H9 (cell line): ENCODE results near the gene AP3D1. TPM values are rescaled to one million over a fixed set of nuclear protein-coding genes. Genes with fewer than 3 reads are reported as not detected.
"Not testable (repeated sequence)": the region's sequence is repeated elsewhere in the genome, so short reads cannot be mapped to it uniquely, and the experiment has no call there.

ENCODE experiments used
- DNase-seq: peaks from one replicate; pipeline ENCODE4 v3.0.0-alpha.2; 2017
- H2AFZ ChIP-seq: one replicate; pipeline ENCODE4 v1.6.1; 2013; ENCODE audit warnings: mild to moderate bottlenecking, low read length, control low read depth, moderate library complexity
- H2AK5ac ChIP-seq: 2 replicates; pipeline ENCODE4 v1.6.1; 2013; ENCODE audit warnings: low read length, control low read depth, mixed read lengths; ENCODE audit not compliant: insufficient read length
- H2BK120ac ChIP-seq: one replicate; pipeline ENCODE4 v1.6.1; 2013; ENCODE audit warnings: low read depth, mild to moderate bottlenecking, low read length, control low read depth, inconsistent platforms; ENCODE audit not compliant: poor library complexity, severe bottlenecking
- H2BK12ac ChIP-seq: 2 replicates; pipeline ENCODE4 v1.6.1; 2013; ENCODE audit warnings: low read length, control low read depth, mixed read lengths, low read depth; ENCODE audit not compliant: insufficient read length
- H2BK15ac ChIP-seq: 2 replicates; pipeline ENCODE4 v1.6.1; 2013; ENCODE audit warnings: low read depth, low read length, control low read depth
- H2BK20ac ChIP-seq: one replicate; pipeline ENCODE4 v1.6.1; 2013; ENCODE audit warnings: low read depth, mild to moderate bottlenecking, low read length, control low read depth, inconsistent platforms; ENCODE audit not compliant: poor library complexity, severe bottlenecking
- H2BK5ac ChIP-seq: 2 replicates; pipeline ENCODE4 v1.6.1; 2013; ENCODE audit warnings: low read length, control low read depth, mixed read lengths; ENCODE audit not compliant: insufficient read length
- H3K14ac ChIP-seq: 2 replicates; pipeline ENCODE4 v1.6.1; 2013; ENCODE audit warnings: low read length, control low read depth; ENCODE audit not compliant: insufficient read depth
- H3K18ac ChIP-seq: 2 replicates; pipeline ENCODE4 v1.6.1; 2013; ENCODE audit warnings: low read depth, mild to moderate bottlenecking, mixed read lengths, low read length, control low read depth; ENCODE audit not compliant: insufficient read length
- H3K23ac ChIP-seq: 2 replicates; pipeline ENCODE4 v1.6.1; 2013; ENCODE audit warnings: low read length, control low read depth, mixed read lengths, low read depth; ENCODE audit not compliant: insufficient read length
- H3K23me2 ChIP-seq: 2 replicates; pipeline ENCODE4 v1.6.1; 2013; ENCODE audit warnings: low read depth, mild to moderate bottlenecking, mixed read lengths, low read length, control low read depth; ENCODE audit not compliant: insufficient read length, poor library complexity, severe bottlenecking
- H3K27ac ChIP-seq: 2 replicates; pipeline ENCODE4 v1.5.1; 2013; ENCODE audit warnings: low read length, control low read depth, mixed read lengths, low read depth; ENCODE audit not compliant: insufficient read length
- H3K27me3 ChIP-seq: 2 replicates; pipeline ENCODE4 v1.6.1; 2013; ENCODE audit warnings: low read length, control low read depth, inconsistent platforms; ENCODE audit not compliant: insufficient read depth
- H3K4ac ChIP-seq: 2 replicates; pipeline ENCODE4 v1.6.1; 2013; ENCODE audit warnings: low read depth, mild to moderate bottlenecking, control low read depth, inconsistent platforms, low read length, moderate library complexity
- H3K4me1 ChIP-seq: 2 replicates; pipeline ENCODE4 v1.6.1; 2013; ENCODE audit warnings: low read length, control low read depth, inconsistent platforms; ENCODE audit not compliant: insufficient read depth
- H3K4me2 ChIP-seq: 2 replicates; pipeline ENCODE4 v1.6.1; 2013; ENCODE audit warnings: low read length, control low read depth, mixed read lengths; ENCODE audit not compliant: insufficient read length, insufficient read depth
- H3K56ac ChIP-seq: 2 replicates; pipeline ENCODE4 v1.6.1; 2013; ENCODE audit warnings: low read depth, mild to moderate bottlenecking, mixed read lengths, low read length, control low read depth; ENCODE audit not compliant: insufficient read length
- H3K79me1 ChIP-seq: 2 replicates; pipeline ENCODE4 v1.6.1; 2013; ENCODE audit warnings: low read depth, mild to moderate bottlenecking, moderate library complexity, low read length, control low read depth, inconsistent platforms; ENCODE audit not compliant: insufficient read depth, poor library complexity, severe bottlenecking
- H3K79me2 ChIP-seq: 2 replicates; pipeline ENCODE4 v1.6.1; 2013; ENCODE audit warnings: low read length, control low read depth, inconsistent platforms; ENCODE audit not compliant: insufficient read depth
- H3K9ac ChIP-seq: 2 replicates; pipeline ENCODE4 v1.6.1; 2013; ENCODE audit warnings: low read length, control low read depth, mixed read lengths; ENCODE audit not compliant: insufficient read length; ENCODE audit errors: extremely low read depth
- H3K9me3 ChIP-seq: one replicate; pipeline ENCODE4 v1.6.1; 2013; ENCODE audit warnings: low read depth, low read length, inconsistent platforms; ENCODE audit not compliant: control insufficient read depth
- H3T11ph ChIP-seq: one replicate; pipeline ENCODE4 v1.6.1; 2013; ENCODE audit warnings: mild to moderate bottlenecking, low read length, control low read depth, inconsistent platforms
- H4K20me1 ChIP-seq: one replicate; pipeline ENCODE4 v1.6.1; 2013; ENCODE audit not compliant: control insufficient read depth, insufficient read length, insufficient read depth
- H4K5ac ChIP-seq: 2 replicates; pipeline ENCODE4 v1.6.1; 2013; ENCODE audit warnings: low read depth, mild to moderate bottlenecking, mixed read lengths, low read length, control low read depth; ENCODE audit not compliant: insufficient read length
- H4K8ac ChIP-seq: replicated peaks from 2 replicates; pipeline ENCODE4 v1.6.1; 2013; ENCODE audit warnings: low read length, control low read depth, mixed read lengths, low read depth; ENCODE audit not compliant: insufficient read length
- H4K91ac ChIP-seq: 2 replicates; pipeline ENCODE4 v1.6.1; 2013; ENCODE audit warnings: low read depth, mild to moderate bottlenecking, moderate library complexity, mixed read lengths, low read length, control low read depth; ENCODE audit not compliant: insufficient read length
- H3K27ac Mint-ChIP-seq, 3 experiments: 2 replicates in 2 of 3; 3 replicates in 1 of 3; pipeline ENCODE4 v1.8.0; 2020 to 2021; ENCODE audit warnings: mixed read lengths in 3 of 3, mild to moderate bottlenecking in 1 of 3, moderate library complexity in 1 of 3
- H3K27me3 Mint-ChIP-seq: 2 replicates; pipeline ENCODE4 v1.8.0; 2021; ENCODE audit warnings: low read depth, mild to moderate bottlenecking, moderate library complexity, mixed read lengths
- H3K36me3 Mint-ChIP-seq, 3 experiments: 2 replicates in 2 of 3; 3 replicates in 1 of 3; pipeline ENCODE4 v1.8.0; 2020 to 2021; ENCODE audit warnings: low read depth in 3 of 3, mixed read lengths in 3 of 3; ENCODE audit not compliant: insufficient read depth in 1 of 3
- H3K4me1 Mint-ChIP-seq, 2 experiments: 2 replicates each; pipeline ENCODE4 v1.8.0; 2020; ENCODE audit warnings: mixed read lengths in 2 of 2
- H3K4me3 Mint-ChIP-seq, 2 experiments: 2 replicates in 1 of 2; 3 replicates in 1 of 2; pipeline ENCODE4 v1.8.0; 2020 to 2021; ENCODE audit warnings: mild to moderate bottlenecking in 2 of 2, mixed read lengths in 2 of 2, moderate library complexity in 1 of 2
- H3K9me3 Mint-ChIP-seq, 2 experiments: 2 replicates in 1 of 2; 3 replicates in 1 of 2; pipeline ENCODE4 v1.8.0; 2020; ENCODE audit warnings: mild to moderate bottlenecking in 2 of 2, mixed read lengths in 2 of 2, moderate library complexity in 1 of 2
- WGBS: extraction: QIAGEN DNeasy Blood & Tissue Kit; methylation state at CpG from one replicate; pipeline ENCODE4 v1.1.7; 2013; ENCODE audit warnings: missing lambda C conversion rate, low lambda C conversion rate, mixed read lengths; ENCODE audit not compliant: insufficient read length; ENCODE audit errors: extremely low coverage; 5-methylcytosine and 5-hydroxymethylcytosine counted together
- total RNA-seq: library from RNA; stranded (reverse); gene quantifications from 2 replicates; pipeline ENCODE4 v1.2.1, GENCODE V29; 2021
- TF ChIP-seq, protein P1 (sequence below): fragments of 200-600 bp; sonication (generic); conservative IDR thresholded peaks from 3 replicates; pipeline ENCODE4 v1.8.0; 2021; ENCODE audit warnings: antibody characterized with exemption, mild to moderate bottlenecking

The AP3D1 gene
- total RNA-seq, 1 experiment from 2014 or later = 142 TPM

DNA sequence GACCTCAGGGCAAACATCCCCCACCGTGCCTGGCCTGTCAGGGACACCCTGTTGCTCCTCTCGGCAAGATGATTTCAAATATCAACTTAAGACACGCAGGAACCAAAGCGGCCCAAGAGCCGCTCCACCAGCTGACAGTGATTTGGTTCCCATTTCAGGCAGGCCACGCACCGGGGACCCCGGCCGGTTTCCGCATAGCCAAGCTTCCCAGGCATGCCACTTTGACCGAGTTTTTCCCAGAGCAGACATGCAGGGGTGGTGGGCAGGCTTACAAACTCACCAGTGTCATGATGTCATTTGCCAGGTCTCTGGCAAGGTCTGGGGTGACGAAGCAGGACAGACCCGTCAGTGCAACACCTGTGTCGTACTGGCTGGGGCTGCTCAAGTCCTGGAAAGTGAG lies 19.2 kb downstream of the AP3D1 start:
- H3K14ac ChIP-seq = no peak overlapping the region
- DNase-seq = no peak
- no peaks in the 10 kb centered on the region for H4K20me1 ChIP-seq
- H3K4me2 ChIP-seq = no peak overlapping the region
- no peak overlapping the region for H4K5ac ChIP-seq
- H3K9me3 ChIP-seq = no peaks in the 10 kb centered on the region
- H3K23ac ChIP-seq = no peak overlapping the region
- Mint-ChIP-seq H3K9me3 (no peaks in the 10 kb centered on the region), H3K4me3 (no peak overlapping the region), H3K27ac (peak overlapping the region in 1 of 3 experiments; percentile 63; a peak in 1 of 7 replicates), H3K4me1 (no peaks in the 10 kb centered on the region), H3K27me3 (no peaks in the 10 kb centered on the region), H3K36me3 (peaks cover 22 to 59% (median 54%) of the 10 kb centered on the region in 3 experiments; a peak in 6 of 7 replicates)
- no peaks in the 10 kb centered on the region for H3K79me2 ChIP-seq
- H2BK15ac ChIP-seq = no peak overlapping the region
- no peak overlapping the region for H2BK12ac ChIP-seq
- H4K91ac ChIP-seq = no peak overlapping the region
- H3K4me1 ChIP-seq = no peaks in the 10 kb centered on the region
- H2AK5ac ChIP-seq = no peak overlapping the region
- no peaks in the 10 kb centered on the region for H3K79me1 ChIP-seq
- no peak overlapping the region for H2BK20ac ChIP-seq
- no peak overlapping the region for H3K56ac ChIP-seq
- H2BK5ac ChIP-seq = no peak overlapping the region
- no peak overlapping the region for H3K9ac ChIP-seq
- no peak overlapping the region for H4K8ac ChIP-seq
- no peak overlapping the region for H3T11ph ChIP-seq
- WGBS = no CpG with 5 or more reads among the region's 14 CpGs
- no peak overlapping the region for H2BK120ac ChIP-seq
- no peak overlapping the region for H2AFZ ChIP-seq
- no peaks in the 10 kb centered on the region for H3K27me3 ChIP-seq
- H3K27ac ChIP-seq = no peak overlapping the region
- H3K18ac ChIP-seq = no peak overlapping the region
- H3K23me2 ChIP-seq = no peaks in the 10 kb centered on the region
- TF ChIP-seq, protein P1, sequence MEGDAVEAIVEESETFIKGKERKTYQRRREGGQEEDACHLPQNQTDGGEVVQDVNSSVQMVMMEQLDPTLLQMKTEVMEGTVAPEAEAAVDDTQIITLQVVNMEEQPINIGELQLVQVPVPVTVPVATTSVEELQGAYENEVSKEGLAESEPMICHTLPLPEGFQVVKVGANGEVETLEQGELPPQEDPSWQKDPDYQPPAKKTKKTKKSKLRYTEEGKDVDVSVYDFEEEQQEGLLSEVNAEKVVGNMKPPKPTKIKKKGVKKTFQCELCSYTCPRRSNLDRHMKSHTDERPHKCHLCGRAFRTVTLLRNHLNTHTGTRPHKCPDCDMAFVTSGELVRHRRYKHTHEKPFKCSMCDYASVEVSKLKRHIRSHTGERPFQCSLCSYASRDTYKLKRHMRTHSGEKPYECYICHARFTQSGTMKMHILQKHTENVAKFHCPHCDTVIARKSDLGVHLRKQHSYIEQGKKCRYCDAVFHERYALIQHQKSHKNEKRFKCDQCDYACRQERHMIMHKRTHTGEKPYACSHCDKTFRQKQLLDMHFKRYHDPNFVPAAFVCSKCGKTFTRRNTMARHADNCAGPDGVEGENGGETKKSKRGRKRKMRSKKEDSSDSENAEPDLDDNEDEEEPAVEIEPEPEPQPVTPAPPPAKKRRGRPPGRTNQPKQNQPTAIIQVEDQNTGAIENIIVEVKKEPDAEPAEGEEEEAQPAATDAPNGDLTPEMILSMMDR = no peak
- no peak overlapping the region for H3K4ac ChIP-seq

DNA sequence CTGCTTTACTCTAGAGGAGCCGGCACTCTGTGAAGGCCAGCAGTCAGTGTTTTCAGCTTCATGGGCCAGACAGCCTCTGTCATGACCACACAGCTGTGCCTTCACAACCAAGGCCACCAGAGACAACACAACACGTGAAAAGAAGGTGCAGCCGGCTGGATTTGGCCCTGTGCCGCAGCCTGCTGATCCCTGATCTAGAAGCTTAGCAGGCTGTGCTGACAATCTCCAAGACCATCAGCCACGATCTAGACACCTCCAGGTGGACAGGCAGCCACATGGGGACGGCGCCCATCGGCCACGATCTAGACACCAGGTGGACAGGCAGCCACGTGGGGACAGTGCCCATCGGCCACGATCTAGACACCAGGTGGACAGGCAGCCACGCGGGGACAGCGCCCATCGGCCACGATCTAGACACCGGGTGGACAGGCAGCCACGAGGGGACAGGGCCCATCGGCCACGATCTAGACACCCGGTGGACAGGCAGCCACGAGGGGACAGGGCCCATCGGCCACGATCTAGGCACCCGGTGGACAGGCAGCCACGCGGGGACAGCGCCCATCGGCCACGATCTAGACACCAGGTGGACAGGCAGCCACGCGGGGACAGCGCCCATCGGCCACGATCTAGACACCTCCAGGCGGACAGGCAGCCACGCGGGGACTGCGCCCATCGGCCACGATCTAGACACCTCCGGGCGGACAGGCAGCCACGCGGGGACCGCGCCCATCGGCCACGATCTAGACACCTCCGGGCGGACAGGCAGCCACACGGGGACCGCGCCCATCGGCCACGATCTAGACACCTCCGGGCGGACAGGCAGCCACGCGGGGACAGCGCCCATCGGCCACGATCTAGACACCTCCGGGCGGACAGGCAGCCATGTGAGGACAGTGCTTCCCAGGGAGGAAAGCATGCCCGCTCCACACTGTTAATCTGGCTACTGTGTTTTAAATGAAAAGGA lies 20.1 kb downstream of the AP3D1 start:
- not testable (repeated sequence) for H3K4me2 ChIP-seq, H2AK5ac ChIP-seq, H3K79me2 ChIP-seq, H3K4ac ChIP-seq, H3K23ac ChIP-seq, H2BK120ac ChIP-seq, DNase-seq, H3K79me1 ChIP-seq, H3K23me2 ChIP-seq, H3K9me3 ChIP-seq, H3K27ac Mint-ChIP-seq, H3K4me3 Mint-ChIP-seq, H2AFZ ChIP-seq, H3K18ac ChIP-seq, H2BK5ac ChIP-seq, H2BK12ac ChIP-seq, H4K20me1 ChIP-seq, H3K27me3 ChIP-seq, H3K56ac ChIP-seq, H3K9ac ChIP-seq, H3K4me1 ChIP-seq, H4K8ac ChIP-seq, H2BK15ac ChIP-seq, H3K27me3 Mint-ChIP-seq, H2BK20ac ChIP-seq, H4K5ac ChIP-seq, H3T11ph ChIP-seq, H3K4me1 Mint-ChIP-seq, H3K27ac ChIP-seq, H4K91ac ChIP-seq, H3K14ac ChIP-seq, H3K9me3 Mint-ChIP-seq
- WGBS = no CpG with 5 or more reads among the region's 67 CpGs
- H3K36me3 Mint-ChIP-seq = peaks cover 22 to 61% (median 58%) of the 10 kb centered on the region in 3 experiments; a peak in 6 of 7 replicates
